GDM1 (cell line): Measurements from ENCODE around the gene FZR1.

Experiments
- DNase-seq: peaks from one replicate; lab custom pipeline; 2025; lab: John Stamatoyannopoulos, UW

Gene FZR1

GRCh38 chr19:3505598-3506383 is at the start of gene FZR1:
Gene FZR1 (plus strand): TSS chr19:3506311. CDS start chr19:3522990, 16,679 bp downstream.
- DNase-seq = peak; percentile 98

- DNase-seq = no peak
Observed at GRCh38 chr19:3456925-3457527, 49.1 kb upstream of the FZR1 start.

GRCh38 chr19:3457528-3458228 is 48.4 kb upstream of the FZR1 start:
- DNase-seq = no peak

GRCh38 chr19:3458229-3459088 is 47.7 kb upstream of the FZR1 start:
- no peak for DNase-seq

- DNase-seq = no peak
Observed at GRCh38 chr19:3459089-3459881, 46.8 kb upstream of the FZR1 start.

GRCh38 chr19:3459965-3460582 is 46.0 kb upstream of the FZR1 start:
- DNase-seq = no peak

GRCh38 chr19:3462991-3463713 is 43.0 kb upstream of the FZR1 start:
- no peak for DNase-seq

GRCh38 chr19:3463714-3464586 is 42.2 kb upstream of the FZR1 start:
- no peak for DNase-seq

GRCh38 chr19:3464587-3465235 is 41.4 kb upstream of the FZR1 start:
- DNase-seq = no peak

GRCh38 chr19:3465552-3465951 is 40.6 kb upstream of the FZR1 start:
- no peak for DNase-seq

- no peak for DNase-seq
Observed at GRCh38 chr19:3466635-3467034, 39.5 kb upstream of the FZR1 start.

- no peak for DNase-seq
Observed at GRCh38 chr19:3467437-3468198, 38.5 kb upstream of the FZR1 start.

- DNase-seq = no peak
Observed at GRCh38 chr19:3468211-3468610, 37.9 kb upstream of the FZR1 start.

GRCh38 chr19:3469638-3470499 is 36.2 kb upstream of the FZR1 start:
- no peak for DNase-seq

- no peak for DNase-seq
Observed at GRCh38 chr19:3470500-3471128, 35.5 kb upstream of the FZR1 start.

- no peak for DNase-seq
Observed at GRCh38 chr19:3471954-3472655, 34.0 kb upstream of the FZR1 start.
